Trophoblast cell (in vitro differentiated cells and primary cell): Measurements from ENCODE around the gene MPPED2.

ENCODE experiments used
- DNase-seq, 2 donors: peaks; one replicate each; pipeline ENCODE4 v3.0.0-alpha.2; 2016
- H2AFZ ChIP-seq: 2 replicates; pipeline ENCODE4 v1.6.1; 2013; ENCODE audit warnings: low read length, moderate library complexity, mild to moderate bottlenecking; ENCODE audit not compliant: insufficient read depth, poor library complexity
- H2AK5ac ChIP-seq: 2 replicates; pipeline ENCODE4 v1.6.1; 2013; ENCODE audit warnings: mild to moderate bottlenecking, low read length
- H2BK120ac ChIP-seq: 2 replicates; pipeline ENCODE4 v1.6.1; 2013; ENCODE audit warnings: low read length, mild to moderate bottlenecking, moderate library complexity; ENCODE audit not compliant: insufficient read depth, poor library complexity
- H2BK12ac ChIP-seq: 2 replicates; pipeline ENCODE4 v1.6.1; 2013; ENCODE audit warnings: mild to moderate bottlenecking, low read length, moderate library complexity
- H2BK5ac ChIP-seq: 2 replicates; pipeline ENCODE4 v1.6.1; 2013; ENCODE audit warnings: low read length, low read depth, moderate library complexity, mild to moderate bottlenecking; ENCODE audit not compliant: poor library complexity
- H3K14ac ChIP-seq: 2 replicates; pipeline ENCODE4 v1.6.1; 2013; ENCODE audit warnings: mild to moderate bottlenecking, low read length
- H3K18ac ChIP-seq: 2 replicates; pipeline ENCODE4 v1.6.1; 2013; ENCODE audit warnings: mild to moderate bottlenecking, low read length
- H3K23ac ChIP-seq: 2 replicates; pipeline ENCODE4 v1.6.1; 2013; ENCODE audit warnings: low read length
- H3K27ac ChIP-seq: 2 replicates; pipeline ENCODE4 v1.5.1; 2013; ENCODE audit warnings: low read depth, mild to moderate bottlenecking, inconsistent platforms, low read length, moderate library complexity
- H3K27me3 ChIP-seq: 2 replicates; pipeline ENCODE4 v1.6.1; 2013; ENCODE audit warnings: inconsistent platforms, mild to moderate bottlenecking, low read length, moderate library complexity; ENCODE audit not compliant: insufficient read depth
- H3K36me3 ChIP-seq, 2 experiments: 1 replicate in 1 of 2; 2 replicates in 1 of 2; pipeline ENCODE4 v1.6.1; 2013; ENCODE audit warnings: low read length in 2 of 2, mild to moderate bottlenecking in 2 of 2, moderate library complexity in 1 of 2; ENCODE audit not compliant: insufficient read depth in 2 of 2, control insufficient read depth in 1 of 2
- H3K4ac ChIP-seq: 2 replicates; pipeline ENCODE4 v1.6.1; 2013; ENCODE audit warnings: low read depth, mild to moderate bottlenecking, low read length, moderate library complexity
- H3K4me1 ChIP-seq, 2 experiments: 1 replicate in 1 of 2; 2 replicates in 1 of 2; pipeline ENCODE4 v1.6.1; 2013; ENCODE audit warnings: low read length in 2 of 2, mild to moderate bottlenecking in 2 of 2, moderate library complexity in 1 of 2; ENCODE audit not compliant: insufficient read depth in 2 of 2, control insufficient read depth in 1 of 2
- H3K4me2 ChIP-seq: 2 replicates; pipeline ENCODE4 v1.6.1; 2013; ENCODE audit warnings: inconsistent platforms, mild to moderate bottlenecking, low read length, moderate library complexity
- H3K4me3 ChIP-seq: 2 replicates; pipeline ENCODE4 v1.5.1; 2013; ENCODE audit warnings: mild to moderate bottlenecking, low read depth, low read length, inconsistent platforms
- H3K79me1 ChIP-seq: one replicate; pipeline ENCODE4 v1.6.1; 2013; ENCODE audit warnings: low read length
- H3K79me2 ChIP-seq: 2 replicates; pipeline ENCODE4 v1.6.1; 2013; ENCODE audit warnings: low read length, mild to moderate bottlenecking; ENCODE audit not compliant: control insufficient read depth, insufficient read depth, poor library complexity
- H3K9ac ChIP-seq: 2 replicates; pipeline ENCODE4 v1.6.1; 2013; ENCODE audit warnings: mild to moderate bottlenecking, low read length
- H3K9me3 ChIP-seq: 2 replicates; pipeline ENCODE4 v1.6.1; 2013; ENCODE audit warnings: low read depth, mild to moderate bottlenecking, control low read depth, inconsistent platforms, low read length; ENCODE audit not compliant: insufficient read depth
- H4K12ac ChIP-seq: 2 replicates; pipeline ENCODE4 v1.6.1; 2013; ENCODE audit warnings: low read depth, mild to moderate bottlenecking, low read length, moderate library complexity
- H4K8ac ChIP-seq: 2 replicates; pipeline ENCODE4 v1.6.1; 2013; ENCODE audit warnings: low read depth, mild to moderate bottlenecking, low read length, moderate library complexity
- H4K91ac ChIP-seq: one replicate; pipeline ENCODE4 v1.6.1; 2013; ENCODE audit warnings: low read depth, mild to moderate bottlenecking, low read length, moderate library complexity
- WGBS: extraction: QIAGEN DNeasy Blood & Tissue Kit; methylation state at CpG from one replicate; pipeline ENCODE4 v1.1.7; 2013; ENCODE audit warnings: missing lambda C conversion rate; ENCODE audit not compliant: insufficient read length, insufficient coverage; ENCODE audit errors: extremely low coverage; 5-methylcytosine and 5-hydroxymethylcytosine counted together

MPPED2 gene

DNA sequence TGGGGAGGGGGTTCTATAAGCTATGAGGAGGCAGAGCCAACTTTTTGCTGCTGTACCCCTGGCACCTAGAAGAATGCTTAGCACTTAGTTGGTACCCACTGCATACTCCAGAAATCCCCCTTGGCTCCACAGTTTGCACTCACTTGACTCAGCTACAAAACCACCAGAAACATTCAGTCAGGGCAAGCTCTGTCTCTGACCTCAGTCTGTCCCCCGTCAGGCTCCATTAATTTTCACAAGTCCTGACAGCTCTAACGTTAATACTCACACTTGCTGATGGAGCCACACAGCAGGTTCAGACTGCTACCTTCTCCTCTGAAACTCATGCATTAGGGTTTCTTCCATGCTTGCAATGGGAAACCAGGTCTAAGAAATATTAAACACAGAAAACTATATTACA, 81.7 kb downstream of the MPPED2 start:
- no peak overlapping the region for H2BK5ac ChIP-seq
- no peaks in the 10 kb centered on the region for H3K79me1 ChIP-seq
- no peak overlapping the region for H2AFZ ChIP-seq
- no peak overlapping the region for H2BK12ac ChIP-seq
- H4K8ac ChIP-seq: no peak overlapping the region
- no peaks in the 10 kb centered on the region for H3K9me3 ChIP-seq
- H3K4ac ChIP-seq: no peak overlapping the region
- no peak overlapping the region for H2AK5ac ChIP-seq
- no peaks in the 10 kb centered on the region for H3K79me2 ChIP-seq
- H3K18ac ChIP-seq: no peak overlapping the region
- no peak overlapping the region for H4K91ac ChIP-seq
- no peak overlapping the region for H4K12ac ChIP-seq
- no peak overlapping the region for H2BK120ac ChIP-seq
- no peaks in the 10 kb centered on the region for H3K36me3 ChIP-seq
- no CpG with 5 or more reads among the region's 2 CpGs for WGBS
- H3K4me1 ChIP-seq: no peaks in the 10 kb centered on the region
- H3K27me3 ChIP-seq: no peaks in the 10 kb centered on the region
- H3K9ac ChIP-seq: no peak overlapping the region
- no peak overlapping the region for H3K23ac ChIP-seq
- no peak overlapping the region for H3K14ac ChIP-seq
- no peak overlapping the region for H3K4me2 ChIP-seq
- H3K27ac ChIP-seq: no peak overlapping the region
- DNase-seq: no peak
- no peak overlapping the region for H3K4me3 ChIP-seq

DNA sequence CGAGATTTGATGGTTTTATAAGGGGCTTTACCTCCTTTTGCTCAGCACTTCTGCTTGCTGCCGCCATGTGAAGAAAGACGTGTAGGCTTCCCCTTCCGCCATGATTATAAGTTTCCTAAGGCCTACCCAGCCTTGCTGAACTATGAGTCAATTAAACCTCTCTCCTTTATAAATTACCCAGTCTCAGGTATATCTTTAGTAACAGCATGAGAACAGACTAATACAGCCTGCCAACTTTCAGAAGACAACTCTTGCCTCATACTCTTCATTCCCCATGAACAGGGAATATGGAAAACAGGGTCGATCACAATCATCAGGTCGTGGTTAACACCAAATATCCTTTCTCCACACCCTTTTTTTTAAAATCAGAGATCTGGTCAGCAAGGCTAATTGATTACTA, 83.0 kb downstream of the MPPED2 start:
- H3K9me3 ChIP-seq: no peaks in the 10 kb centered on the region
- H3K4me1 ChIP-seq: no peaks in the 10 kb centered on the region
- H2AFZ ChIP-seq: no peak overlapping the region
- no peak overlapping the region for H2BK120ac ChIP-seq
- no peak overlapping the region for H4K8ac ChIP-seq
- H3K27me3 ChIP-seq: no peaks in the 10 kb centered on the region
- no peak overlapping the region for H2BK12ac ChIP-seq
- H4K12ac ChIP-seq: no peak overlapping the region
- H2BK5ac ChIP-seq: no peak overlapping the region
- no peak overlapping the region for H3K23ac ChIP-seq
- no peak overlapping the region for H3K27ac ChIP-seq
- H3K79me2 ChIP-seq: no peaks in the 10 kb centered on the region
- H3K4me3 ChIP-seq: no peak overlapping the region
- H3K4me2 ChIP-seq: no peak overlapping the region
- no CpG with 5 or more reads among the region's 6 CpGs for WGBS
- no peak overlapping the region for H3K4ac ChIP-seq
- no peak overlapping the region for H3K14ac ChIP-seq
- no peak overlapping the region for H2AK5ac ChIP-seq
- DNase-seq: no peak
- H3K36me3 ChIP-seq: no peaks in the 10 kb centered on the region
- H3K18ac ChIP-seq: no peak overlapping the region
- H4K91ac ChIP-seq: no peak overlapping the region
- H3K9ac ChIP-seq: no peak overlapping the region
- no peaks in the 10 kb centered on the region for H3K79me1 ChIP-seq

DNA sequence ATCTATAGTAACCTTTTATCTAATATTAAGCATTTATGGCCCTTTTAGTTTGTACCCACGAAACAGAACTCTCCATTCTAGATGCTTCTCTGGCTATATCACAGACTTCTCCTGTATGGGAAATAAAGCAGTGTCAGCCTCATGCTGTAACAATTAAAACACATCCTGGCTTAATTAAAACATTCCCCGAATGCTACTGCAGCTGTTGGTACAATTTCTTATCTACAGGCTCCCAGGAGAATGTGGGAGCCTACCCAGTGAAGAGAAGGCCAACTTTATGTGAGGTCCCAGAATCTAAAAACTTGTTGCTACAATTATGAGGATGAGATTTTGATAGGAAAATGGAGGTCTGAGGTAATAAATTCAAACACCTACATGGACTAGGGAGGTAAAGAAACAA, 83.8 kb downstream of the MPPED2 start:
- no peaks in the 10 kb centered on the region for H3K36me3 ChIP-seq
- H3K4me1 ChIP-seq: no peaks in the 10 kb centered on the region
- H4K91ac ChIP-seq: no peak overlapping the region
- H3K14ac ChIP-seq: no peak overlapping the region
- H3K18ac ChIP-seq: no peak overlapping the region
- no peak overlapping the region for H2AFZ ChIP-seq
- H3K23ac ChIP-seq: no peak overlapping the region
- no peaks in the 10 kb centered on the region for H3K27me3 ChIP-seq
- WGBS: no CpG with 5 or more reads among the region's 2 CpGs
- no peak overlapping the region for H2BK5ac ChIP-seq
- no peak overlapping the region for H3K4ac ChIP-seq
- no peak for DNase-seq
- no peak overlapping the region for H2BK12ac ChIP-seq
- no peak overlapping the region for H3K27ac ChIP-seq
- H3K9me3 ChIP-seq: no peaks in the 10 kb centered on the region
- H2BK120ac ChIP-seq: no peak overlapping the region
- no peaks in the 10 kb centered on the region for H3K79me2 ChIP-seq
- H3K4me3 ChIP-seq: no peak overlapping the region
- H4K12ac ChIP-seq: no peak overlapping the region
- H4K8ac ChIP-seq: no peak overlapping the region
- H3K79me1 ChIP-seq: no peaks in the 10 kb centered on the region
- H3K4me2 ChIP-seq: no peak overlapping the region
- no peak overlapping the region for H2AK5ac ChIP-seq
- no peak overlapping the region for H3K9ac ChIP-seq

GRCh38 chr11:30501744-30502143, 84.4 kb downstream of the MPPED2 start:
- Histone ChIP-seq H2BK120ac (no peak overlapping the region), H2BK5ac (no peak overlapping the region), H3K23ac (no peak overlapping the region), H3K27me3 (no peaks in the 10 kb centered on the region), H4K91ac (no peak overlapping the region), H2BK12ac (no peak overlapping the region), H3K4me2 (no peak overlapping the region), H3K36me3 (no peaks in the 10 kb centered on the region), H4K8ac (no peak overlapping the region), H3K4ac (no peak overlapping the region), H3K9ac (no peak overlapping the region), H3K79me2 (no peaks in the 10 kb centered on the region), H3K4me3 (no peak overlapping the region), H4K12ac (no peak overlapping the region), H3K14ac (no peak overlapping the region), H3K18ac (no peak overlapping the region), H2AFZ (no peak overlapping the region), H3K9me3 (no peaks in the 10 kb centered on the region), H2AK5ac (no peak overlapping the region), H3K4me1 (no peaks in the 10 kb centered on the region), H3K79me1 (no peaks in the 10 kb centered on the region), H3K27ac (no peak overlapping the region)
- no CpG with 5 or more reads among the region's 2 CpGs for WGBS
- DNase-seq: no peak
